Psoas muscle (tissue), 8 donors: Measurements from ENCODE around the gene EEF1A2. TPM values are rescaled to one million over a fixed set of nuclear protein-coding genes. Genes with fewer than 3 reads are reported as not detected.

ENCODE experiments used
- ATAC-seq, 4 donors: fragments of 200-7000 bp; cut with Tn5 transposase; one replicate each; pipeline ENCODE4 v1.9.1; 2020; ENCODE audit warnings: moderate library complexity in 3 of 4, mild to moderate bottlenecking in 2 of 4
- DNase-seq, 2 donors: peaks; one replicate each; pipeline ENCODE4 v3.0.0-alpha.2; 2020
- H3K27ac ChIP-seq: fragments of 200-600 bp; one replicate; pipeline ENCODE4 v1.8.0; 2022
- H3K27me3 ChIP-seq, 3 donors: fragments of 200-600 bp in 1 of 3; one replicate each; pipeline versions ENCODE4 v1.6.1 to v1.8.0; 2013 to 2022; ENCODE audit warnings: low read length in 2 of 3, mild to moderate bottlenecking in 2 of 3, moderate library complexity in 1 of 3; ENCODE audit not compliant: insufficient read depth in 3 of 3
- H3K36me3 ChIP-seq, 2 donors: fragments of 200-600 bp in 1 of 2; one replicate each; pipeline versions ENCODE4 v1.6.1 to v1.8.0; 2013 to 2022; ENCODE audit warnings: low read depth in 1 of 2, mild to moderate bottlenecking in 1 of 2, moderate library complexity in 1 of 2; ENCODE audit not compliant: insufficient read depth in 1 of 2
- H3K4me1 ChIP-seq: fragments of 200-600 bp; one replicate; pipeline ENCODE4 v1.8.0; 2022
- H3K4me3 ChIP-seq: fragments of 200-600 bp; one replicate; pipeline ENCODE4 v1.8.0; 2022; ENCODE audit warnings: mild to moderate bottlenecking
- H3K9me3 ChIP-seq: fragments of 200-600 bp; one replicate; pipeline ENCODE4 v1.8.0; 2022
- WGBS, 3 donors: extraction: QIAGEN DNeasy Blood & Tissue Kit; methylation state at CpG; one replicate each; pipeline versions ENCODE4 v1.1.6 to v1.1.7; 2013; 5-methylcytosine and 5-hydroxymethylcytosine counted together
- intact Hi-C, 2 donors: fragments of 100-400 bp; cut with DNase I; formaldehyde crosslinking; loops; one replicate each; pipeline versions ENCODE4 v1.11.0 to v1.14.2; 2022
- polyA plus RNA-seq, 3 donors: library from polyadenylated mRNA; stranded (reverse); fragments of 200-250 nt; gene quantifications; one replicate each; pipeline ENCODE4 v1.2.3, GENCODE V29; 2013
- total RNA-seq, 4 donors: library from RNA; stranded (reverse); fragmentation: NEBNext Ultra II Directional in 2 of 4; extraction: Animal tissue kit (Norgen Biotek cat#: 25700) in 2 of 4; gene quantifications; one replicate each; pipeline versions ENCODE4 v1.2.1 to v1.2.4, GENCODE V29; 2021 to 2023
- TF ChIP-seq, protein P1 (sequence below): fragments of 200-600 bp; IDR thresholded peaks from one replicate; pipeline ENCODE4 v1.8.0; 2022; ENCODE audit warnings: antibody characterized with exemption
- donor health status: healthy with polysubstance abuse.
- donor health status: DM: no; HTN: no; CAD: no; lungs with moderate emphysema.
- donor health status: Bipolar disorder and iron deficiency.
- donor health status: healthy.
- donor health status: DM: yes; HTN: yes; CAD: no.
- donor health status: DM: no; HTN: no; CAD: no.
- donor health status: DM: no; HTN: no; CAD: no.
- donor health status: DM: yes; HTN: yes; CAD: no.

Gene EEF1A2
- total and polyA plus RNA-seq, 7 donors: 952 to 2,126 (median 1,898) TPM

DNA sequence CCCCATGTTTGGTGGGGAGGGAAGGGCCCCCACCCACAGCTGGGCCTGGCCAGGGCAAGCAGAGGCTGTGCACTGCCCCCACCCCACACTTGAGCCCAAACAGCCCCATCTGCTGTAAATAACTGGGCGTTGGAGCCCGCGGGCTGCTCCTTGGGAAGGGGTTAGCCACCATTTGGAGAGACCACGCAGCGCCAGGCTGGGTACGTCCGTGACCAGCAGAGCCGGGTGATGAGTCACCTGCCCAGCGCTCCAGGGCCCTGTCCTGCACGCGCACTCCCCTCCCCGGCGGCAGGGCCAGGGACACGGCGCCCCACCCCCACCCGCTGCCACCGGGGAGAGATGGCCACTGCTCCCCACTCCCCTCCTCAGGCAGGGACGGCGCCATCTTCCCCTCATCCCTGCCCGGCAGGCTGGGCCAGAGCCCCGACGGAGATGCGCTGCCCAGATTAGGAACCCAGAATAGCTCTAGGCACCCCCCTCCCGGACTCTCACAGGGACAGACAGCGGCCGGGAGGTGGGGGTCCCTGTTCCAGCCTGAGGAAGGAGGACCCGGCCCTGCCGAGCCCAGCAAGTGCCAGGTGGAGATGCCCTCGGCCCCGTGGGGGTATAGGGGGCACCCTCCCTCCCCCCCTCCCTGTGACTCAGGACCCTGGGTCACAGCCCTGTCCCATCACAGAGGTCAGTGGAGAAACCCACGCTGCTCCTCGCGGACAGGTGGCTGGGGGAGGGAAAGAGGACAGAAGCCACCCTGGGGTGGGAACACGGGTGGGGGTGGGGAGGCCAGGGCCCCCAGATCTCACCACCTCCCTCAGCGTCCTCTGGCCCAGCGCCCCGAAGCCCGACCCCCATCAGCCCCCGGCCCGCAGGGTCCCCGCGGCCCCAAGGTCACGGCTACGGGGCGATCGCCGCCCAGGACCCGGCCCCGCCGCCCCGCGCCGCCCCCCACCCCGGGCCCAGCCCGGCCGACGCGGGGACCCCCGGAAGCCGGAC is 642 bp downstream of the EEF1A2 start:
- WGBS, 3 donors: 2 to 5% (median 3%) methylated on average over 17 to 59 of the region's 60 CpGs
- Histone ChIP-seq H3K27ac (peak overlapping the region; percentile 94), H3K9me3 (no peaks in the 10 kb centered on the region), H3K27me3 (peaks cover 0 to 2% (median 0%) of the 10 kb centered on the region in 3 donors), H3K4me3 (peak overlapping the region; percentile 75), H3K36me3 (peaks cover 0 to 37% of the 10 kb centered on the region in 2 donors), H3K4me1 (peaks cover 51% of the 10 kb centered on the region)
- intact Hi-C loops: loop anchor here in 1 of 2 donors (2.0 kb wide), 1 partner anchor 23 kb away; the partner anchor contains the start of gene PPDPF
- TF ChIP-seq, protein P1, sequence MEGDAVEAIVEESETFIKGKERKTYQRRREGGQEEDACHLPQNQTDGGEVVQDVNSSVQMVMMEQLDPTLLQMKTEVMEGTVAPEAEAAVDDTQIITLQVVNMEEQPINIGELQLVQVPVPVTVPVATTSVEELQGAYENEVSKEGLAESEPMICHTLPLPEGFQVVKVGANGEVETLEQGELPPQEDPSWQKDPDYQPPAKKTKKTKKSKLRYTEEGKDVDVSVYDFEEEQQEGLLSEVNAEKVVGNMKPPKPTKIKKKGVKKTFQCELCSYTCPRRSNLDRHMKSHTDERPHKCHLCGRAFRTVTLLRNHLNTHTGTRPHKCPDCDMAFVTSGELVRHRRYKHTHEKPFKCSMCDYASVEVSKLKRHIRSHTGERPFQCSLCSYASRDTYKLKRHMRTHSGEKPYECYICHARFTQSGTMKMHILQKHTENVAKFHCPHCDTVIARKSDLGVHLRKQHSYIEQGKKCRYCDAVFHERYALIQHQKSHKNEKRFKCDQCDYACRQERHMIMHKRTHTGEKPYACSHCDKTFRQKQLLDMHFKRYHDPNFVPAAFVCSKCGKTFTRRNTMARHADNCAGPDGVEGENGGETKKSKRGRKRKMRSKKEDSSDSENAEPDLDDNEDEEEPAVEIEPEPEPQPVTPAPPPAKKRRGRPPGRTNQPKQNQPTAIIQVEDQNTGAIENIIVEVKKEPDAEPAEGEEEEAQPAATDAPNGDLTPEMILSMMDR: no peak
- DNase-seq (peak; percentile 82 to 94), ATAC-seq (peak; percentile 58 to 67 (median 62))

DNA sequence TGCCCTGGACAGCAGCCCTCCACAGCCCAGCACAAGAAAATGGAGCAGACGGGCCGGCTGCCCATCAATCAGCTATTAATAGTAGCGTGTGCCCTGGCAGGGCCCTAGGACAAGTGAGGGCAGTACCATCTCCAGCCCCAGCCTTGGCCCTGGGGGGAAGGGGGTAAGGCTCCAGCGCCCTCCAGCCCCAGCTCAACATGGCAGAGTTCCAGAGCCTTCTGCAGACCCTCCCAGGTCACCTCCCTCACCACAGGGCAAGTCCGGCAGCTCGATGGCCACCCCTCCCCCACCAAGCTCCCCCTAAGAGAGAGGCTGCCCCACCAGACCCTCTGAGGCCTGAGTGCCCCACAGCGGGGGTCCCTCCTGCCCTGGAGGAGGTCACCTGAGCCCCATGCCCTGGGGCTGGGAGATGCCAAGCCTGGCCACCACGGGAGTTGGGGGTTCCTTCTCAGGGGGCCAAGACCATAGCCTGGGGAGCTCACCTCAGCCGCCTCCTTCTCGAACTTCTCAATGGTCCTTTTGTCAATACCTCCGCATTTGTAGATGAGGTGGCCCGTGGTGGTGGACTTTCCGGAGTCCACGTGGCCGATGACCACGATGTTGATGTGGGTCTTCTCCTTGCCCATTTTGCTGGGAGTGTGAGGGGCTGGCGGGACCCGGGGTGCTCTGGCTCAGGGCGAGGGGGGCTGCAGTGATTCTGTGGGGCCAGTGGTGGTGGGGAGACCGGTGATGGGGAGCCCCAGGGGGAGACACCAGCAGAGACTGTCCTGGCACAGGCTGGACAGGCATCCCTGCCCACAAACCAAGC is 1.5 kb downstream of the EEF1A2 start:
- peaks cover 0 to 2% (median 0%) of the 10 kb centered on the region in 3 donors for H3K27me3 ChIP-seq

DNA sequence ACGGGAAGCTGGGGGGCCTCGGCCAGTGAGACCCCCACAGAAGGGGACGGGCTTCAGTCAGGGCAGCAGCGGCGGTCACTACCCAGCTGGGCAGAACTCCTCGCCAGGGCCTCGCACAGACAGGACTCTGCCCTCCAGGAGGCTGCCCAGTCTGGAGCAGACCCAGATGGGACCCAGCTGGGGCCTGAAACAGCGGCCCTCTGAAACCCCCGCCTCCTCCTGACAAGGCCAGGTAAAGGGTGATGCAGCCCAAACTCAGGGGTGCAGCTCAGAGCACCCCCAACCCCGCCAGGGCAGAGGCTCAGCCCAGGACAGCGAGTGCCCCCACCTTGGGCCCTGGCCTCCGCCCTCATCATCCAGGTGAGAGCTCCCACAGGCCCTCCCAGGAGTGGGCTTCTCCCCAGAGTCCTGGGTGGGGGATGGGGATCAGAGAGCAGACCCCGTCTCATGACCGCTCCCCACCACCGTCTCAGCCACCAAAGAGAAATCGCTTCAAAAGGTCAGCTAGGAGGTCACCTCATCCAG is 2.2 kb downstream of the EEF1A2 start:
- TF ChIP-seq, protein P1: no peak
- DNase-seq: peak in 1 of 2 donors; percentile 59
- H3K36me3 ChIP-seq: peaks cover 0 to 42% of the 10 kb centered on the region in 2 donors
- H3K27me3 ChIP-seq: peaks cover 0 to 2% (median 0%) of the 10 kb centered on the region in 3 donors
- H3K4me3 ChIP-seq: peak overlapping the region; percentile 75
- H3K4me1 ChIP-seq: peaks cover 41% of the 10 kb centered on the region
- intact Hi-C loops: loop anchor here (1.0 to 2.0 kb wide), 2 partner anchors 24 kb away; partner anchors contain the start of gene PPDPF (in 2 of the 2)
- ATAC-seq: no peak
- H3K9me3 ChIP-seq: no peaks in the 10 kb centered on the region
- WGBS, 3 donors: 37 to 50% (median 45%) methylated on average over 14 to 16 of the region's 16 CpGs
- H3K27ac ChIP-seq: peak overlapping the region; percentile 94

More for the DNA sequence above, 1.5 kb downstream of the EEF1A2 start:
- TF ChIP-seq, protein P1: no peak
- intact Hi-C loops: loop anchor here in 1 of 2 donors (2.0 kb wide), 1 partner anchor 23 kb away; the partner anchor contains the start of gene PPDPF
- Histone ChIP-seq H3K36me3 (peaks cover 0 to 42% of the 10 kb centered on the region in 2 donors), H3K9me3 (no peaks in the 10 kb centered on the region), H3K4me3 (peak overlapping the region; percentile 75), H3K27ac (peak overlapping the region; percentile 94), H3K4me1 (peaks cover 46% of the 10 kb centered on the region)
- ATAC-seq (peak; percentile 31 to 61 (median 52)), DNase-seq (peak; percentile 55 to 84)
- WGBS, 3 donors: 31 to 45% (median 33%) methylated on average over 19 to 20 of the region's 20 CpGs
